ENCODE measurements around the gene RMND5B. TPM values are rescaled to one million over a fixed set of nuclear protein-coding genes. Genes with fewer than 3 reads are reported as not detected.

Gene RMND5B
- total and polyA plus RNA-seq, 2 of the 13 experiments (the other 11 are each of a cell fraction or from before 2014, with no cell fraction given), result 18.6 to 20.4 TPM

GRCh38 chr5:178130576-178131445 lies at the start of gene RMND5B (continued):
- TF ChIP-seq, protein P1, sequence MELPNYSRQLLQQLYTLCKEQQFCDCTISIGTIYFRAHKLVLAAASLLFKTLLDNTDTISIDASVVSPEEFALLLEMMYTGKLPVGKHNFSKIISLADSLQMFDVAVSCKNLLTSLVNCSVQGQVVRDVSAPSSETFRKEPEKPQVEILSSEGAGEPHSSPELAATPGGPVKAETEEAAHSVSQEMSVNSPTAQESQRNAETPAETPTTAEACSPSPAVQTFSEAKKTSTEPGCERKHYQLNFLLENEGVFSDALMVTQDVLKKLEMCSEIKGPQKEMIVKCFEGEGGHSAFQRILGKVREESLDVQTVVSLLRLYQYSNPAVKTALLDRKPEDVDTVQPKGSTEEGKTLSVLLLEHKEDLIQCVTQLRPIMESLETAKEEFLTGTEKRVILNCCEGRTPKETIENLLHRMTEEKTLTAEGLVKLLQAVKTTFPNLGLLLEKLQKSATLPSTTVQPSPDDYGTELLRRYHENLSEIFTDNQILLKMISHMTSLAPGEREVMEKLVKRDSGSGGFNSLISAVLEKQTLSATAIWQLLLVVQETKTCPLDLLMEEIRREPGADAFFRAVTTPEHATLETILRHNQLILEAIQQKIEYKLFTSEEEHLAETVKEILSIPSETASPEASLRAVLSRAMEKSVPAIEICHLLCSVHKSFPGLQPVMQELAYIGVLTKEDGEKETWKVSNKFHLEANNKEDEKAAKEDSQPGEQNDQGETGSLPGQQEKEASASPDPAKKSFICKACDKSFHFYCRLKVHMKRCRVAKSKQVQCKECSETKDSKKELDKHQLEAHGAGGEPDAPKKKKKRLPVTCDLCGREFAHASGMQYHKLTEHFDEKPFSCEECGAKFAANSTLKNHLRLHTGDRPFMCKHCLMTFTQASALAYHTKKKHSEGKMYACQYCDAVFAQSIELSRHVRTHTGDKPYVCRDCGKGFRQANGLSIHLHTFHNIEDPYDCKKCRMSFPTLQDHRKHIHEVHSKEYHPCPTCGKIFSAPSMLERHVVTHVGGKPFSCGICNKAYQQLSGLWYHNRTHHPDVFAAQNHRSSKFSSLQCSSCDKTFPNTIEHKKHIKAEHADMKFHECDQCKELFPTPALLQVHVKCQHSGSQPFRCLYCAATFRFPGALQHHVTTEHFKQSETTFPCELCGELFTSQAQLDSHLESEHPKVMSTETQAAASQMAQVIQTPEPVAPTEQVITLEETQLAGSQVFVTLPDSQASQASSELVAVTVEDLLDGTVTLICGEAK (IDR thresholded peaks at IDR 0.05), result no peak
- TF ChIP-seq, protein P1 (CRISPR knock-in tag; IDR thresholded peaks at IDR 0.05), result peak; percentile 39; the same call in 1 of the 2 replicates
- TF ChIP-seq PHF20 (CRISPR knock-in tag; IDR thresholded peaks at IDR 0.05) (peak; percentile 81), MZF1 (CRISPR knock-in tag; IDR thresholded peaks at IDR 0.05; ENCODE audit: borderline replicate concordance) (no peak), HCFC1 (IDR thresholded peaks at IDR 0.05; ENCODE audit: low read depth, low read length) (no peak; the same call in 1 of the 2 replicates), RNF219 (CRISPR knock-in tag; IDR thresholded peaks at IDR 0.05) (no peak; the same call in 1 of the 2 replicates), ZNF260 (CRISPR knock-in tag; IDR thresholded peaks at IDR 0.05; ENCODE audit: borderline replicate concordance, low read depth) (no peak), SRSF4 (IDR thresholded peaks at IDR 0.05; ENCODE audit: low read depth, low read length, poor library complexity, severe bottlenecking) (no peak), ZFP36L2 (CRISPR knock-in tag; IDR thresholded peaks at IDR 0.05) (no peak), SMAD3 (CRISPR knock-in tag; IDR thresholded peaks at IDR 0.05) (no peak), SKI (IDR thresholded peaks at IDR 0.05; ENCODE audit: partially characterized antibody) (no peak), MIER2 (CRISPR knock-in tag; IDR thresholded peaks at IDR 0.05) (no peak)
- TF ChIP-seq, protein P2, sequence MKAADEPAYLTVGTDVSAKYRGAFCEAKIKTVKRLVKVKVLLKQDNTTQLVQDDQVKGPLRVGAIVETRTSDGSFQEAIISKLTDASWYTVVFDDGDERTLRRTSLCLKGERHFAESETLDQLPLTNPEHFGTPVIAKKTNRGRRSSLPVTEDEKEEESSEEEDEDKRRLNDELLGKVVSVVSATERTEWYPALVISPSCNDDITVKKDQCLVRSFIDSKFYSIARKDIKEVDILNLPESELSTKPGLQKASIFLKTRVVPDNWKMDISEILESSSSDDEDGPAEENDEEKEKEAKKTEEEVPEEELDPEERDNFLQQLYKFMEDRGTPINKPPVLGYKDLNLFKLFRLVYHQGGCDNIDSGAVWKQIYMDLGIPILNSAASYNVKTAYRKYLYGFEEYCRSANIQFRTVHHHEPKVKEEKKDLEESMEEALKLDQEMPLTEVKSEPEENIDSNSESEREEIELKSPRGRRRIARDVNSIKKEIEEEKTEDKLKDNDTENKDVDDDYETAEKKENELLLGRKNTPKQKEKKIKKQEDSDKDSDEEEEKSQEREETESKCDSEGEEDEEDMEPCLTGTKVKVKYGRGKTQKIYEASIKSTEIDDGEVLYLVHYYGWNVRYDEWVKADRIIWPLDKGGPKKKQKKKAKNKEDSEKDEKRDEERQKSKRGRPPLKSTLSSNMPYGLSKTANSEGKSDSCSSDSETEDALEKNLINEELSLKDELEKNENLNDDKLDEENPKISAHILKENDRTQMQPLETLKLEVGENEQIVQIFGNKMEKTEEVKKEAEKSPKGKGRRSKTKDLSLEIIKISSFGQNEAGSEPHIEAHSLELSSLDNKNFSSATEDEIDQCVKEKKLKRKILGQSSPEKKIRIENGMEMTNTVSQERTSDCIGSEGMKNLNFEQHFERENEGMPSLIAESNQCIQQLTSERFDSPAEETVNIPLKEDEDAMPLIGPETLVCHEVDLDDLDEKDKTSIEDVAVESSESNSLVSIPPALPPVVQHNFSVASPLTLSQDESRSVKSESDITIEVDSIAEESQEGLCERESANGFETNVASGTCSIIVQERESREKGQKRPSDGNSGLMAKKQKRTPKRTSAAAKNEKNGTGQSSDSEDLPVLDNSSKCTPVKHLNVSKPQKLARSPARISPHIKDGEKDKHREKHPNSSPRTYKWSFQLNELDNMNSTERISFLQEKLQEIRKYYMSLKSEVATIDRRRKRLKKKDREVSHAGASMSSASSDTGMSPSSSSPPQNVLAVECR (CRISPR knock-in tag; IDR thresholded peaks at IDR 0.05; ENCODE audit: borderline replicate concordance), result peak; percentile 72; the same call in 1 of the 2 replicates

All from HepG2 (cell line).